ENCODE data around the gene SNX20.

GRCh38 chr16:50644729-50645128, 36.4 kb downstream of the SNX20 start:
- TF ChIP-seq YY1 (IDR thresholded peaks at IDR 0.05; ENCODE audit: insufficient read depth, insufficient read length) (no peak), SUZ12 (IDR thresholded peaks at IDR 0.05; ENCODE audit: extremely low read depth, insufficient read depth, insufficient read length) (no peak)
